WTC11 (cell line): ENCODE results near the gene B3GAT1.

Experiments
- ATF3 ChIP-seq: sonication (generic); formaldehyde crosslinking; conservative IDR thresholded peaks from 2 replicates; pipeline ENCODE4 v1.8.1; 2022; ENCODE audit warnings: mild to moderate bottlenecking, missing genetic modification reagents
- CTCF ChIP-seq: fragments of 200-600 bp; IDR thresholded peaks from 2 replicates; pipeline ENCODE4 v1.8.0; 2022; ENCODE audit warnings: antibody characterized with exemption
- FOXK1 ChIP-seq: sonication (generic); formaldehyde crosslinking; IDR thresholded peaks from 2 replicates; pipeline ENCODE4 v1.8.0; 2022; ENCODE audit warnings: mild to moderate bottlenecking, moderate library complexity, missing genetic modification reagents
- GRHL2 ChIP-seq: fragments of 250-450 bp; sonication (Bioruptor Pico); IDR thresholded peaks from 2 replicates; pipeline ENCODE4 v1.8.0; 2022; ENCODE audit warnings: mild to moderate bottlenecking, moderate library complexity; ENCODE audit not compliant: insufficient replicate concordance, severe bottlenecking
- ZNF396 ChIP-seq: fragments of 250-450 bp; sonication (Bioruptor Pico); IDR thresholded peaks from 2 replicates; pipeline ENCODE4 v1.8.0; 2021; ENCODE audit warnings: mild to moderate bottlenecking, moderate library complexity, borderline replicate concordance

- TF ChIP-seq FOXK1 (no peak), CTCF (no peak), ZNF396 (CRISPR knock-in tag) (no peak), GRHL2 (CRISPR knock-in tag) (no peak), ATF3 (no peak)
Measured at GRCh38 chr11:134363592-134363991, 48.5 kb downstream of the B3GAT1 start.
